ENCODE measurements around the gene ZBTB20.
"Not testable (repeated sequence)": the region's sequence is repeated elsewhere in the genome, so short reads cannot be mapped to it uniquely, and the experiment has no call there.

The ZBTB20 gene

DNA sequence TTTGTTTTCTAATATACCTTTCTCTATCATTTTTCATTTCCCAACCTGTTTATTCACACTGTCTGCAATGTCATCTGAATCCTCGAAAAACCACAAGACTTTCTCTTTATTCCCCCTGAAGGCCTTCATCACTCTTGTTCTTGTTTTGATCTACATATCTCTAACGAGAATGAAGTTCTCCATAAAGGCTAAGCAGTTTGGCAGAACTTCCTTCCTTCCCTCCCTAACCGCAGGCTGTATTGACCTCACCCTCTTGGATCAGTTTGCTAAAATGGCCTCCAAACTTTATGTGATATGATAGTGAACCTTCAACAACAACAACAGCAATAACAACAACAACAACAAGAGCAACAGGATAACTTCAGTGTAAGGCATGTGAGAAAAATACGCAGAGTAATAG, 460.5 kb downstream of the ZBTB20 start:
- no peak overlapping the region for H3K4me3 ChIP-seq (replicated peaks; ENCODE audit: low read depth, low read length)
- no peak for DNase-seq (ENCODE audit: extremely low read depth, low read depth)
- TF ChIP-seq, protein P1, sequence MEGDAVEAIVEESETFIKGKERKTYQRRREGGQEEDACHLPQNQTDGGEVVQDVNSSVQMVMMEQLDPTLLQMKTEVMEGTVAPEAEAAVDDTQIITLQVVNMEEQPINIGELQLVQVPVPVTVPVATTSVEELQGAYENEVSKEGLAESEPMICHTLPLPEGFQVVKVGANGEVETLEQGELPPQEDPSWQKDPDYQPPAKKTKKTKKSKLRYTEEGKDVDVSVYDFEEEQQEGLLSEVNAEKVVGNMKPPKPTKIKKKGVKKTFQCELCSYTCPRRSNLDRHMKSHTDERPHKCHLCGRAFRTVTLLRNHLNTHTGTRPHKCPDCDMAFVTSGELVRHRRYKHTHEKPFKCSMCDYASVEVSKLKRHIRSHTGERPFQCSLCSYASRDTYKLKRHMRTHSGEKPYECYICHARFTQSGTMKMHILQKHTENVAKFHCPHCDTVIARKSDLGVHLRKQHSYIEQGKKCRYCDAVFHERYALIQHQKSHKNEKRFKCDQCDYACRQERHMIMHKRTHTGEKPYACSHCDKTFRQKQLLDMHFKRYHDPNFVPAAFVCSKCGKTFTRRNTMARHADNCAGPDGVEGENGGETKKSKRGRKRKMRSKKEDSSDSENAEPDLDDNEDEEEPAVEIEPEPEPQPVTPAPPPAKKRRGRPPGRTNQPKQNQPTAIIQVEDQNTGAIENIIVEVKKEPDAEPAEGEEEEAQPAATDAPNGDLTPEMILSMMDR (IDR thresholded peaks at IDR 0.05; ENCODE audit: low read depth, low read length, missing control alignments) = no peak

DNA sequence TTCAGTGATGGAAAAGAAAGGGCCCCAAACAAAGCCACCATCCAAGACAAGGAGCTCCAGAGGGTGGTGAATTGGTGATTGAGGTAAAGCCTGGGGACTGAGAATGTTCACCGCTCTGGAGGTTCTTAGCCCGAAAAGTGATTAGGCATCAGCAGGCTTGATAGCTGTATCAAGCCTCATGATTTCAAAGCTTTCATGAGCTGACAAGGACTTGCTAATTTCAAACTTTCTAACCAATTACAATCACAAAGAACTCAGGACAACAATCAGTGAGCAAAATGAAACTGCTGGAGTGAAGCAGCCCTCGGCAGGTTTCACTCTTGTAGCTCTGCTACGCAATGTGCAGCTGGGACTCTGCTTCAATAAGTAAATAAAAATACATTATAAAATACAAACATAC, 461.9 kb downstream of the ZBTB20 start:
- DNase-seq (ENCODE audit: extremely low read depth, low read depth) = no peak
- TF ChIP-seq, protein P1 (IDR thresholded peaks at IDR 0.05; ENCODE audit: low read depth, low read length, missing control alignments) = no peak
- H3K4me3 ChIP-seq (replicated peaks; ENCODE audit: low read depth, low read length) = 0 out of 2 replicates have a peak overlapping the region, but pooled peaks have one; percentile 1

DNA sequence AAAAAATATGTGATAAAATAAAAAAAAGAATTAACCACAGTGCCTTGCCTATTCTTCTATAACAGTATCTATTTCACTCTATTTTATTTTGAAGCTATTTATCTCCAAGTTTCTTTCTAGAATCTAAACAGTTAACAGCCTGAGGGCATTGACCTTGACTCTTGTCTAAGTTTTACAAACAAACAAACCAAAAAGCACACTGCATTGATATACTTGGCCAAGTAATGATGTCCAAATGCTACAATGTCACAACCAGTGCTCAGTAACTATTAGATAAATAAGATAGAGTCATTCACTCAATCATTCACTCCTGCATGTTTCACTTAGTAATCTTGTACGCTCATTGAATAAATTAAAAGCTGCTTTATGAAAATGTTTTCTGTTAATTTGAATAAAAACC, 466.8 kb downstream of the ZBTB20 start:
- TF ChIP-seq, protein P1 (IDR thresholded peaks at IDR 0.05; ENCODE audit: low read depth, low read length, missing control alignments) = no peak
- no peak for DNase-seq (ENCODE audit: extremely low read depth, low read depth)
- H3K4me3 ChIP-seq (replicated peaks; ENCODE audit: low read depth, low read length) = no peak overlapping the region

DNA sequence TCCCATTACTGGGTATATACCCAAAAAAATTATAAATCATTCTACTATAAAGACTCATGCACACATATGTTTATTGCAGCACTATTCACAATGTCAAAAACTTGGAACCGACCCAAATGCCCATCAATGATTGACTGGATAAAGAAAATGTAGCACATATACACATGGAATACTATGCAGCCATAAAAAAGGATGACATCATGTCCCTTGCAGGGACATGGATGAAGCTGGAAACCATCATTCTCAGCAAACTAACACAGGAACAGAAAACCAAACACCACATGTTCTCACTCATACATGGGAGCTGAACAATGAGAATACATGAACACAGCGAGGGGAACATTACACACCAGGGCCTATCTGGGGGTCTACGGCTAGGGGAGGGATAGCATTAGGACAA, 467.3 kb downstream of the ZBTB20 start:
- DNase-seq (ENCODE audit: extremely low read depth, low read depth); H3K4me3 ChIP-seq (replicated peaks; ENCODE audit: low read depth, low read length): not testable (repeated sequence)

DNA sequence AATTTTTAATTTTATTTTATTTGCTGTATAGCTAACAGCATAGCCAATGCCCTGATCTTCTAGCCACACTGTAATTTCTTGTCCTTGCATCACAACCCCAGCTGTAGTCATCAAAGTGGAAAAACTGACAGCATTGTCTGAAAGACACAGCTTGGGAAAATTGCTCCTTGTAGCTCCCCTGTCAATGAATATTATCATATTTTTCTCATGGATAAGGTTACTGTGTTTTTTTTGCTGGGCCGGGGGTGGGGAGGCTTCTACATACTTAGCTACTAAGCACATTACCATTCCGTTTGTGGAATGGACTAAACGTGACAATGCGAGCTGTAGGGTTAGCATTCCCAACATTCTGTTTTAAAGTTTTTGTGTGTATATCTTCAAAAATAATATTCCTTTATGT, 472.0 kb downstream of the ZBTB20 start:
- TF ChIP-seq, protein P1 (IDR thresholded peaks at IDR 0.05; ENCODE audit: low read depth, low read length, missing control alignments) = no peak
- H3K4me3 ChIP-seq (replicated peaks; ENCODE audit: low read depth, low read length) = no peak overlapping the region
- no peak for DNase-seq (ENCODE audit: extremely low read depth, low read depth)

DNA sequence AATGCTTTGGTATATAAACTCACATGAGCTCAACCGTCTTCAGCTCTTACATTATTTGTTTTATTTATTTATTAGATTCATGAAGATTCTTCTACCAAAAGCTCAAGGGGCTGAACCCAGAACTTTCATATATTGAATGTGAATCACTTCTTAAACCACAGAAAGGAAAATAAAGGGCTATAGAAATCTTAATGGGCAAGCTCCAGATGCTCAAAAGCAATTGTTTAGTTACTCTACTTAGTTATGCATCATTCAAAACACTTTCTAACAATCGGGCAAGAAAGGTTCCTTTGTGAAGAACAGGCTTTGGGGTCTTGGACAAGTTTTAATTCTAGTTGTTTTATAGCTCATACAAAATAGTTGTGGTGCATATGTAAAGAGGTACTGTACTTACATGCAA, 473.1 kb downstream of the ZBTB20 start:
- no peak for DNase-seq (ENCODE audit: extremely low read depth, low read depth)
- H3K4me3 ChIP-seq (replicated peaks; ENCODE audit: low read depth, low read length) = no peak overlapping the region
- TF ChIP-seq, protein P1 (IDR thresholded peaks at IDR 0.05; ENCODE audit: low read depth, low read length, missing control alignments) = no peak

DNA sequence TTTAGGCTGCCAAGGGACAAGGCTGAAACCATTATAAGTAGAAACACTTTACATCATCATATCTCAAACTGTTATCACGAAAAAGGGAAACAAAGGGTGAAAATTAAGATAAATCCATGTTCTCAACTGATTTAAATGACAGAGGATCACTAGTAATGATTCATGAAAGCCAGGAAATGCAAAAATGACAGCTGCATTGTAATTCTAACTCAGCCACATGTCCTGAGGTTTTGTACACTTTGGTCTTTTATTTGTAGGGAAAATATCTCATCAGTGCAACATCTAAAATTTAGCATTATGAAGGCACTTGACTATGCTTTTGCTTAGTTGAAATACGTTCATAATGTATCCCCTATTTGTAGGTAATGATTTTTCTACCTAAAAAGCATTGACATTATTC, 473.6 kb downstream of the ZBTB20 start:
- TF ChIP-seq, protein P1 (IDR thresholded peaks at IDR 0.05; ENCODE audit: low read depth, low read length, missing control alignments) = no peak
- no peak overlapping the region for H3K4me3 ChIP-seq (replicated peaks; ENCODE audit: low read depth, low read length)
- no peak for DNase-seq (ENCODE audit: extremely low read depth, low read depth)

All from HFF-Myc (cell line).